ENCODE results near the gene CYSLTR1. TPM values are rescaled to one million over a fixed set of nuclear protein-coding genes. Genes with fewer than 3 reads are reported as not detected.
"Not testable (repeated sequence)": the region's sequence is repeated elsewhere in the genome, so short reads cannot be mapped to it uniquely, and the experiment has no call there.

The CYSLTR1 gene, protein sequence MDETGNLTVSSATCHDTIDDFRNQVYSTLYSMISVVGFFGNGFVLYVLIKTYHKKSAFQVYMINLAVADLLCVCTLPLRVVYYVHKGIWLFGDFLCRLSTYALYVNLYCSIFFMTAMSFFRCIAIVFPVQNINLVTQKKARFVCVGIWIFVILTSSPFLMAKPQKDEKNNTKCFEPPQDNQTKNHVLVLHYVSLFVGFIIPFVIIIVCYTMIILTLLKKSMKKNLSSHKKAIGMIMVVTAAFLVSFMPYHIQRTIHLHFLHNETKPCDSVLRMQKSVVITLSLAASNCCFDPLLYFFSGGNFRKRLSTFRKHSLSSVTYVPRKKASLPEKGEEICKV
- 1 to 10 TPM in 1 of 2 donors, under 1 TPM in 1; 0.49 to 2.4 TPM for total RNA-seq
- long read RNA-seq, partial matches to known transcripts: 0 of 1 reads
- long read RNA-seq, other reads (novel, unspliced or antisense): 0 of 1 reads

- intact Hi-C loops (cut with DNase I, micrococcal nuclease): no loop called here
- ATAC-seq (no peak), DNase-seq (no peak)
Observed at GRCh38 chrX:78327370-78328086, at the start of gene CYSLTR1. CYSLTR1 (minus strand) TSS chrX:78327611; CDS start chrX:78273746, 53,865 bp downstream.

GRCh38 chrX:78377186-78377585 lies 49.8 kb upstream of the CYSLTR1 start:
- ATAC-seq (no peak), DNase-seq (no peak)
- intact Hi-C loops (cut with DNase I, micrococcal nuclease): no loop called here

- DNase-seq (no peak), ATAC-seq (peak; percentile 81)
- intact Hi-C loops (cut with DNase I, micrococcal nuclease): no loop called here
Observed at GRCh38 chrX:78375894-78376293, 48.5 kb upstream of the CYSLTR1 start.

DNA sequence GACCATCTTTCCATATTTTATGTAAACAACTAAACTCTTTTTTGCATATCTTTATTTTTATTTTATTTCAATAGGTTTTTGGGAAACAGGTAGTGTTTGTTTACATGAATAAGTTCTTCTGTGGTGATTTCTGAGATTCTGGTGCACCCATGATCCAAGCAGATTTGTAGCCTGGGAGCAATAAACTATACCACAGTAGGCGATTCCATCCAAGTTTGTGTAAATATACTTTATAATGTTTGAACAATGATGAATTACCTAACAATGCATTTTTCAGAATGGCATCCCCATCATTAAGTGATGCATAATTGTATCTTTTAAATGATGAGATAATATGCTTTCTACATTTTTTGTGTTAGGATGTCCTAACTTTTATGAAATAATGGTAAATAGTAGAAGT lies 39.2 kb upstream of the CYSLTR1 start:
- ATAC-seq (no peak), DNase-seq (no peak)
- intact Hi-C loops (cut with DNase I, micrococcal nuclease): no loop called here

GRCh38 chrX:78357342-78358055 lies 30.1 kb upstream of the CYSLTR1 start:
- intact Hi-C loops (cut with DNase I, micrococcal nuclease): no loop called here
- ATAC-seq (no peak), DNase-seq (no peak)

- ATAC-seq (no peak), DNase-seq (no peak)
- intact Hi-C loops (cut with DNase I, micrococcal nuclease): no loop called here
Observed at GRCh38 chrX:78333521-78333920, 6.1 kb upstream of the CYSLTR1 start.

GRCh38 chrX:78331708-78332107 lies 4.3 kb upstream of the CYSLTR1 start:
- intact Hi-C loops (cut with DNase I, micrococcal nuclease): no loop called here
- ATAC-seq (no peak), DNase-seq (no peak)

DNA sequence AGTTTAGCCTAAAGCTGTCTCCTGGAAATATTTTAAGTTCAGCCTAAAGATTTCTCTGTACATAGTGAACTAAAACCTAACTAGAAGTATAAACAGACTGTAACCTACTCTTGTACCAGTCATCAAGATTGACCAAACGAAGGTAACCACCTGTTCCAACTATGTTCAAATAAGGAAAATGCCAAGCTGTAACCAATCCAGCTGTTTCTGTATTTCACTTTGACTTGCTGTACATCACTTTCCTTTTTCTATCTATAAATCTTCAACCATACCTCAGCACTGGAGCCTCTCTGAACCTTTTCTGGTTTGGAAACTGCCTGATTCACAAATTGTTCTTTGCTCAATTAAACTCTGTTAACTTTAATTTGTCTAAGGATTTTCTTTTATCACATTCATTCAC lies 3.1 kb upstream of the CYSLTR1 start:
- no peak for ATAC-seq
- intact Hi-C loops (cut with DNase I, micrococcal nuclease): no loop called here
- DNase-seq: no peak

- intact Hi-C loops (cut with DNase I, micrococcal nuclease): no loop called here
- DNase-seq (no peak), ATAC-seq (no peak)
Observed at GRCh38 chrX:78330068-78330467, 2.7 kb upstream of the CYSLTR1 start.

GRCh38 chrX:78329486-78329885 lies 2.1 kb upstream of the CYSLTR1 start:
- intact Hi-C loops (cut with DNase I, micrococcal nuclease): no loop called here
- DNase-seq (no peak), ATAC-seq (no peak)

DNA sequence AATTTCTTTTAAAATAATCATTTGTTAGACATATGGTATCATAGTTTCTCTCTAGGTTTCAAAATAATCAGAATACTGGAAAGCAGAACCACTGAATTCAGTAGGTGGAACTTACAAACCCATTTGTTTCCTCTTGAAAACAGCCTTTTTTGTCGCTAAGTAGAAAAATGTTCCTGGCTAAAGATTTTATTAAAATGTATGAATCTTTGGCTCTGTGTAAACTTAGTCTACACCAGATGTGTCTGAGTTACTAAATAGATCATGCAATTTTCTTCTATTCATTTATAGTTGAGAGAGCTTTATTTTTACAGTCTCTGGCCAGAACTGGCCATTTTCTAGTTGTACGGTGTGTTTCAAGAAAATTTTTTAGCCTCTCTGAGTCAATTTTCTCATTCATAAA lies 1.0 kb downstream of the CYSLTR1 start:
- intact Hi-C loops (cut with DNase I, micrococcal nuclease): no loop called here

GRCh38 chrX:78322863-78323262 lies 4.5 kb downstream of the CYSLTR1 start:
- intact Hi-C loops (cut with DNase I, micrococcal nuclease): no loop called here
- DNase-seq (no peak), ATAC-seq (no peak)

More for the DNA sequence above, 1.0 kb downstream of the CYSLTR1 start:
- DNase-seq (no peak), ATAC-seq (no peak)

DNA sequence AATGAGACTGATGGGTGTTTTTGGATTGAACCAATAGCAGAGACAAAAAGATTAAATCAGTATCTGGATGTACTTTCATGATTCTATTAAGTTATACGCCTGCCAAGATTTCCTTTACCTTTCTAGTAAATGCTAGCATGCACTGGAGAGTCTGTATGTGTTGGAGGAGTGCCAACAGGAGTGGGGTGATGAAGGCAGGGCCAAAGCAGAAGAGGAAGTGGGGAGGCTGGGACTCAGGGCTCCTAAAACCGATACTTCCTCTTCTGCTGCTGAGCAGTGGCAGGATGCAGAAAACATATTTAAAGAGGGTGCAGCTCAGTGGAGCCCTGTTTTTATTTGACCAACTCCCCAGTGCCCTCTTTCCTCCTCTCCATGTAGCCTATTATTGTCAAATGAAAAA lies 5.6 kb downstream of the CYSLTR1 start:
- DNase-seq: peak; percentile 35 to 53
- intact Hi-C loops (cut with DNase I, micrococcal nuclease): no loop called here
- peak; percentile 71 for ATAC-seq

DNA sequence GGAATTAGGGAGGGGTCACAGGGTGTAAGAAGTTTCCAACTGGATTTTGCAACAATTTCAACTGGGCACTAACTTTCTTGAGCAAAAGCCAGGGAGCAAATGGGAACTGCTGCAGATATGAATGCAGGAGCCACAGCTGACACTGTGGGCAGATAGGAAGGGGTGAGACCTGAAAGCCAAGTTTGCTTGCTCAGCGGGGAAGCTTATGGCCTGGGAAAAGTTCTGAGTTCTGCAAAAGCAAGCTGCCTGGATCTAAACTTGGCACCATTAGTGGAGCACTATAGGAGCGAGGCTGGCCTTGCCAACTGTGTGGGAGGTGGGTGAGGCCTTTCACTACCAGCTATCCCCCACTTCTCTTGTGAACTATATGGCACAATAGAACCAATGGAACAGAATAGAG lies 11.1 kb downstream of the CYSLTR1 start:
- DNase-seq (no peak), ATAC-seq (no peak)
- intact Hi-C loops (cut with DNase I, micrococcal nuclease): no loop called here

DNA sequence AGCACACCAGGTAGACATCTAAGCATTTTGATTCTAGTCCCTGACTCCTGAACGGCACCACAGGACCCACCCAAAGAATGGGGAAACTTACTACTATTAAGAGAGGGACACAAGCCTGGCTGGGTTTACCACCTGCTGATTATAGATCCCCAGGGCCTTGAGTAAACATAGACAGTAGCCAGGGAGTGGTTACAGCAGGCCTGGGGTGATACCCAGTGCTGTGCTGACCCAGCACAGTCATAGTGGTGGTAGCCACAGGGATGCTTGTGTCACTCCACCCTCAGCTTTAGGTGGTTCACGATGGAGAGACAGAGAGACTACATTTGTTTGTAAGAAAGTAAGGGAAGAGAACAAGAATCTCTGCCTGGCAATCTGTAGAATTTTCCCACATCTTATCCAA lies 11.7 kb downstream of the CYSLTR1 start:
- intact Hi-C loops (cut with DNase I, micrococcal nuclease): no loop called here
- DNase-seq (no peak), ATAC-seq (no peak)

DNA sequence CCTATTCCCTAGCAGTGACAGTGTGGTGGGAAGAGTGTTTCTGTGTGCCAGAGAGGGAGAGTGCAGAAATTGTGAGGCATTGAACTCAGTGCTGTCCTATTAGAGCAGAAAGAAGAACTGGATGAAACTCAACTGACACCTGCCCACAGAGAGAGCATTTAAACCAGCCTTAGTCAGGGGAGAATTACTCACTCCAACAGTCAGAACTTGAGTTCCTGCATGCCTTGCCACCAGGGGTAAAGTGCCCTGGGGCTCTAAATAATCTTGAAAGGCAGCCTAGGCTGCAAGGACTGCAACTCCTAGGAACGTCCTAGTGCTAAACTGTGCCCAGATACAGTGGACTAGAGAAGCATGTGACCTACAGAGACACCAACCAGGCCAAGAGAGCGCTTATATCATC lies 12.8 kb downstream of the CYSLTR1 start:
- intact Hi-C loops (cut with DNase I, micrococcal nuclease): no loop called here
- ATAC-seq: no peak

GRCh38 chrX:78313526-78313925 lies 13.9 kb downstream of the CYSLTR1 start:
- intact Hi-C loops (cut with DNase I, micrococcal nuclease): no loop called here
- ATAC-seq (no peak), DNase-seq (no peak)

More for the DNA sequence above, 12.8 kb downstream of the CYSLTR1 start:
- DNase-seq: no peak

GRCh38 chrX:78307665-78308064 lies 19.7 kb downstream of the CYSLTR1 start:
- intact Hi-C loops (cut with DNase I, micrococcal nuclease): no loop called here
- no peak for ATAC-seq
- no peak for DNase-seq

DNA sequence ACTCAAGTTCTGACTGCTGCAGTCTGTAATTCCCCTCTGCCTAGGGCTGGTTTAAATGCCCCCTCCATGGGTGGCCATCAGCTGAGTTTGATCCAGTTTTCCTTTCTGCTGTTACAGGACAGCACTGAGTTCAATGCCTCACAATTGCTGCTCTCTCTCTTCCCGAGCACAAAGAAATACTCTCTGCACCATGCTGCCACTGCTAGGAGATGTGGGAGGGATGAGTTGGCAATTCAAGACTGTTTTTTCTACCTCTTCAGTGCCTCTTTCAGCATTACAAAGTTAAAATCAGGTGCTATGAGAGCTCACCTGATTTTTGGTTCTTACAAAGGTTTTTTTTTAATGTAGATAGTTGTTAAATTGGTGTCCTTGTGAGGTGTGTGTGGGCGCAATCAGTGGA lies 24.3 kb downstream of the CYSLTR1 start:
- intact Hi-C loops (cut with DNase I, micrococcal nuclease): no loop called here
- ATAC-seq (no peak), DNase-seq (no peak)

- DNase-seq; ATAC-seq; intact Hi-C loops (cut with DNase I, micrococcal nuclease): not testable (repeated sequence)
Observed at GRCh38 chrX:78300933-78301332, 26.5 kb downstream of the CYSLTR1 start.

Measured in left colon (tissue), 2 donors.